ENCODE measurements around the gene AFAP1.

The AFAP1 gene

DNA sequence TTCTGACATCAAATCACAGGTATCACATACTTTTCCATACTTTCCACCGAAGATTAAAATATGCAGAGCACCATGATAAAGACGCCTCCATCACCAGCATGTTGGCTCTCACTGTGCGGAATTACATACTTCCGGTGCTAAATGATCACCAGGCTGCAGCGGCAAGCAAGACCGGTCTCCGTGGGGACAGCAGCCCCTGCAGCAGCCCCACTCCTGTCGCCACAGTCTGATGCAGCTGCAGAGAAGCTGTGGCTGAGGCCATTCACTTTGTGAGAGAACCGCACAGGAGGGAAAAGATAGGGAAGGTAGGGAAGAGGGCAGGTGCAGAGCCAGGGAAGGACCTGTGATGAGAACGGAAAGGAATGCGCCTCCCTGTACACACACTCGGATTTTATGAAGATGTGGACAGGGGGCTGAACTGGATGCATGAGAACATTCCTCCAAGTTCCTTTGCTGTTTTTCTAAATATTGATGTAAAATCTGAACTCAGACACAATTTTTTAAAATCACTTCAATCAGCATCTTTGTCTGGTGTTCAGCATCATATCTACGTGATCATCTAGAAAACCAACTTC is 38.3 kb downstream of the AFAP1 start:
- Mint-ChIP-seq H3K9me3 (no peaks in the 10 kb centered on the region), H3K36me3 (no peaks in the 10 kb centered on the region), H3K27ac (no peak overlapping the region), H3K4me1 (peaks cover 51% of the 10 kb centered on the region), H3K27me3 (no peaks in the 10 kb centered on the region), H3K4me3 (peak overlapping the region; percentile 45)

DNA sequence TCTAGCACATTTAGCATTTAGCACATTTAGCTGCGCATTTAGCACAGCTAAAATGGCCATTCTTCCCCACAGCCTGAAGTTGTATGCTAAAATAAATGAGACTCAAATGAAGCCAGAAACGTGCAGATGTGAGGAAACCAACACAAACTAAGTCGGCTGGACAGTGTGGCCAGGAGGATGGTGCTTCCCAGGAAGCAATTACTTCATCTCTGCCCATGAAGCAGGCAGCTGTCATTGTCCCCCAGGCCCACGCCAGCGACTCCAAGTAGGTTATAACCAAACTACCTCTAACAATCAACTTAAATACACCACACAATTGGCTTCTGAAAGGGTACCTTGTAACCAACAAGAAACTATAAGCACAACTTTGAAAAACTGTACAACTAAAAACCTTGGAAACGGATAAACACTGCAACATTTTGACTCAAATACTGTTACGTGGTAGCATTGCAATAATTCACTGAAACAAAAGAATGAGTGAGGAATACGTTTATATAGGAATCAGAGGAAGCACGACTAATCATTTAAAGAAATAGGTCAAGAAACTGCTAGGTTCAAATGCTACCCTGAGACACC is 39.2 kb downstream of the AFAP1 start:
- Mint-ChIP-seq H3K36me3 (no peaks in the 10 kb centered on the region), H3K27me3 (no peaks in the 10 kb centered on the region), H3K9me3 (no peaks in the 10 kb centered on the region), H3K27ac (no peak overlapping the region), H3K4me1 (peaks cover 48% of the 10 kb centered on the region), H3K4me3 (no peak overlapping the region)

DNA sequence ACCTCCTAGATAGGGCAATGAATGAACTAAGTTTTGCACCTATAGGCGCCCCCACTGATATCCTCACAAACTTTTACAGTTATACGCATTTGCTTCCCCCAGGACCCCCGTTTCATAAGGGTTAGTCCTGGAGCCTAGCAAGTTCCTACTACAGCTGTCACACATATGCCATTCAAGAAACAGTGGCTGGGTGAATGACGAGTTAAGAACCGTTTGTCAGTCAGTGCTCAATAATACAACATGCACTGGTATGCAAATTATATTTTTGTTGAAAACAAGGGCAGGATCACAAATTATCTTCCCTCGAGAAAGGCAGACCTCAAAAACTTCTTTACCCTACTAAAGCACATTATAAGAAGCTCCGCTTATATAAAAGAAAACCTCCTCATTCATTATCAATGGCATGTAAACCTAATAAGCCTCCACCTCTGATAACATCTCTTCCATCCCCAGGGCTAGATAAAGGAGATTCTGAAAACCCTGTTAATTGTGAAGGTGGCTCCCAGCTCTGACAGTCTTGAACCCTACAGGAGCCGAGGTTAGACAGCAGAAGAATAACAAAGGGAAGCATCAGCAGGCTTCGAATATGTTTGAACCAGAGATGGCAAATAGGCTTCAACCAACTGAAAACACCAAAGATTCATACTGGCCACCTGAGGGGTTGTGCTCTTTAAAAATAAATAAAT is 40.3 kb downstream of the AFAP1 start:
- Mint-ChIP-seq H3K27ac (no peak overlapping the region), H3K9me3 (no peaks in the 10 kb centered on the region), H3K4me1 (peaks cover 45% of the 10 kb centered on the region), H3K27me3 (no peaks in the 10 kb centered on the region), H3K36me3 (peaks cover 3% of the 10 kb centered on the region), H3K4me3 (no peak overlapping the region)

DNA sequence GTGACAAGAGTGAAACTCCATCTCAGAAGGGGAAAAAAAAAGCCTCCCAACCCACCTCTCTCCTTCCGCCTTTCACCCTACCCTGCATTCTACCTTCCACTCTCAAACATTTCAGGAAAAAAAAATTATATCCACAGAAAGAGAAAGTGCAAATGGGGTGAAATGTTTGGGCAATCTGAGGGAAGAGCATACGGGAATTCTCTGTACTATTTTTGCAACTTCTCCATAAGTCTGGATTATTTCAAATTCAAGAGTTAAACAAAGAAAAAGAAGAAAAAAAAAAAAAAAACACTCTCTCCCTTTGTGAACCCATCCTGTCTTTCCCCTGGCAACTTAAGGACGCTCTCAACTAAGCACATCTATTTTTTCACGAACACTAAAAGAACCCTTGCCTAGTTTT is 41.3 kb downstream of the AFAP1 start:
- Mint-ChIP-seq H3K27me3 (no peaks in the 10 kb centered on the region), H3K36me3 (peaks cover 3% of the 10 kb centered on the region), H3K4me1 (peaks cover 40% of the 10 kb centered on the region), H3K9me3 (no peaks in the 10 kb centered on the region), H3K4me3 (no peak overlapping the region), H3K27ac (no peak overlapping the region)

DNA sequence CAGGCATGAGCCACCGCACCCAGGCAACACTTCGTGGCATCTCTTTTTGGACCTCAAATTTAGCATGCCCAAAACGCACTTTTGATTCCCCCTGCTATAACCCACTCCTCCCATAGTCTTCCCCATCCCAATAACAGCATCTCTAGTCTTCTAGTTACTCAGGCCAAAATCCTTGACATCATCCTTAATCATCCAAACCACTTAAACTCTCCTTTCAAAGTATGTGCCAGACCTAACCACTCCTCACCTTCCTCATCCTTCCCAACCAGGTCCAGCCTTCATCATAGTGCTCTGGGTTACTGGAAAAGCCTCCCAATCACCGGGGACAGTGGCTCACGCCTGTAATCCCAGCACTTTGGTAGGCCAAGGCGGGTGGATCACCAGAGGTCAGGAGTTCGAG is 41.9 kb downstream of the AFAP1 start:
- Mint-ChIP-seq H3K27me3 (no peaks in the 10 kb centered on the region), H3K4me3 (no peak overlapping the region), H3K4me1 (peaks cover 37% of the 10 kb centered on the region), H3K27ac (no peak overlapping the region), H3K36me3 (peaks cover 3% of the 10 kb centered on the region), H3K9me3 (no peaks in the 10 kb centered on the region)

DNA sequence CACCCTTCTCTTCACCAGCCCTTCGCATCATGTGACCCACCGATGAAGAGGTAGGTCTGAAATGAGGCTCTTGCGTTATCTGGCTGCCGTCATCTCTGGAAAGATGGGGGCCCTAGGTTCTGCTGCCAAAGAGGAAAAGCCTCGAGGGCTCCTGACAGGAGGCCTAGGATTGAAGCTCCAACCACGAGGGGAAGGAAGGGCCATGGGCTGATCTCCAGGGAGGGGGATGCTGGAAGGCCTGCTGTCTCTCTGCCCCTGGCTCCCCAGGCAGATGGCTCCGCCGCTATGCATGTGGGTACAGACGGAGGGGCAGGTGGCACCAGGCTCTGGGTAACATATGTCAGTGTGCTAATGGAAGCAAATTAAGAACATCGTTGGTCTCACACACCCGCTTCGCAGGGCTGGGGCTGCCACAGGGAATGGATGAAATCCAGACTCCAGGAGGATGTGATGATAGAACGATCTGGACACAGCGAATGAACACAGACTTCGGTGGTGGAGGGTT is 44.9 kb downstream of the AFAP1 start:
- no peak overlapping the region for H3K27ac Mint-ChIP-seq
- no peak overlapping the region for H3K4me3 Mint-ChIP-seq
- no peaks in the 10 kb centered on the region for H3K9me3 Mint-ChIP-seq
- H3K36me3 Mint-ChIP-seq: peaks cover 8% of the 10 kb centered on the region
- H3K4me1 Mint-ChIP-seq: peaks cover 34% of the 10 kb centered on the region
- no peaks in the 10 kb centered on the region for H3K27me3 Mint-ChIP-seq

DNA sequence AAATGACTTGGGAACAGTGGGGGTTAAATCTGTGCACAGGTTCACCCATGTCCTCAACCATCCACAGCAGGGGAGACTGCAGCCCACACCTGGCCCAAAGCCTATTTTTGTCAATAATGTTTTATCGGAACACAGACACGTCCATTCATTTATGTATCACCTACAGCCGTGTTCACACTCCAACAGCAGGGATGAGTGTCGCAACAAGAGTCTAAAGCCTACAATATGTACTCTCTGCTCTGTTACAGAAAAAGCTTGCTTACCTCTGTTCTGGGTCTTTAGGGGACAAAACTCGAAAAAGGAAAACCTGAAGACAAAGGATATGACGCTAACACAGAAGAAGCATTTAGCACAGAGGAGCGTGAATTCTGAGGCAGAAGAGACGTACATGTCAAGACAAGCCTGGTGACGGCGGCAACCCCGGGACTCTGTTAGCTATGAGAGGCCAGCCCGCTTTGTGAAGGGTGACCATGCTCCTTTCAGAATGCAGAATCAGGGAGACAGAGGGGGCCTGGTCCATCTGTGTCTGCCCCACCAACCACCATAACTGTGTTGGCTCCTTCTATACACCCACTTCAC is 45.5 kb downstream of the AFAP1 start:
- H3K4me3 Mint-ChIP-seq: no peak overlapping the region

DNA sequence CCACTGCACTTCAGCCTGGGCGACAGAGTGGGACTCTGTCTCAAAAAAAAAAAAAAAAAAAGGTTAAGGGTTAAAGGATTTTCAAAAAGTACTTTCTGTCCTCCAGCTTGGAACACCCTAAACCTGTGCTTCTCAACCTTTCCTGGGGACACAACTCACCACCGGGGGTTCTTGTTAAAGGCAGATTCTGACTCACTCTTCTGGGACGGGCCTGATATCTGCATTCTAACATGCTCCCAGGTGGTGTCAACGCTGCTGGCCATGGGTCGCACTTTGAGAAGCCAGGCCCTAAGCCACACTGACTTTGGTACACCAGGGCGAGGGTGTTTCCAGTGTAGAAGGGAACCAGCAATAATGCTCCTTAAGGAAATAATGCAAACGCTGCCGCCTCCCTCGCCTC is 46.1 kb downstream of the AFAP1 start:
- Mint-ChIP-seq H3K36me3 (peaks cover 8% of the 10 kb centered on the region), H3K4me1 (peaks cover 28% of the 10 kb centered on the region), H3K9me3 (peaks cover under 1% of the 10 kb centered on the region), H3K4me3 (no peak overlapping the region), H3K27ac (no peak overlapping the region), H3K27me3 (no peaks in the 10 kb centered on the region)

More for the DNA sequence above, 45.5 kb downstream of the AFAP1 start:
- Mint-ChIP-seq H3K9me3 (no peaks in the 10 kb centered on the region), H3K27me3 (no peaks in the 10 kb centered on the region), H3K4me1 (peaks cover 29% of the 10 kb centered on the region), H3K36me3 (peaks cover 8% of the 10 kb centered on the region), H3K27ac (no peak overlapping the region)

DNA sequence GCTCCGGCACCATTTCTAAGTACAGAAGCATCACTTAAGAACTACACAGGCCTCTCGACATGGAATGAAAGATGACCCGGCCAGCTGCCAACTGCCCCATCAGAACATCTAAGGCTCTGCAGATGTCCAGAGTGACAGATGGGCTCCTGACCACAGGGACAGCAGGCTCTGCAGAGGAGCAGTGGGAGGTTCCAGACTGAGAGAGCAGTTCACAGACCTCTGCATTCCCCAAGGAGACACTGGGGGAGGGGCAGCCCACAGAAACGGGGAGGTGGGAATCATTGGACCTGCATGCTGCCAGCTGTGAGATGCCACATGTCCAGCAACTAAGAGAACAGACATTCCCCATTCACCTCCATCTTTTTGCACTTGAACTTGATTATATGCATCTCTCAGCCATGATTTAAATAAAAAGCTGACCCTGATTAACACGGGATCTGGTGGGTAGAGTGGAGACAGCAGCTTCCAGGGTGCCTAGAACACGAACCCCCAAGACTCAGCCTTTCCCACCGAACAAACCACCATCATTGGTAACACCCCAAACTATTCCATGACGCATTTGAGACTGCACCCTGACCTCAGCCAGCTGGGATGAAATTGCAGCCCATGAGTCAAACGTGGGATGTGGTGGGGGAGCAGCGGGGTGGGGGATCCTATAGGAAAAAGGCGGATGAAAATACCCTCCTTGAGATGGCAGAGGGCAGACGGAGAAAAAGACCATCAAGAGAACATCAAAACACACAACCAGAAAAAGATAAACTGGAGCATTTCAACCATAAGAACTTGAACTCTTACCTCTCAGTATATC is 47.2 kb downstream of the AFAP1 start:
- no peaks in the 10 kb centered on the region for H3K27me3 Mint-ChIP-seq
- no peak overlapping the region for H3K4me3 Mint-ChIP-seq
- H3K27ac Mint-ChIP-seq: no peak overlapping the region
- H3K9me3 Mint-ChIP-seq: peaks cover 7% of the 10 kb centered on the region
- peaks cover 24% of the 10 kb centered on the region for H3K4me1 Mint-ChIP-seq
- H3K36me3 Mint-ChIP-seq: peaks cover 12% of the 10 kb centered on the region

DNA sequence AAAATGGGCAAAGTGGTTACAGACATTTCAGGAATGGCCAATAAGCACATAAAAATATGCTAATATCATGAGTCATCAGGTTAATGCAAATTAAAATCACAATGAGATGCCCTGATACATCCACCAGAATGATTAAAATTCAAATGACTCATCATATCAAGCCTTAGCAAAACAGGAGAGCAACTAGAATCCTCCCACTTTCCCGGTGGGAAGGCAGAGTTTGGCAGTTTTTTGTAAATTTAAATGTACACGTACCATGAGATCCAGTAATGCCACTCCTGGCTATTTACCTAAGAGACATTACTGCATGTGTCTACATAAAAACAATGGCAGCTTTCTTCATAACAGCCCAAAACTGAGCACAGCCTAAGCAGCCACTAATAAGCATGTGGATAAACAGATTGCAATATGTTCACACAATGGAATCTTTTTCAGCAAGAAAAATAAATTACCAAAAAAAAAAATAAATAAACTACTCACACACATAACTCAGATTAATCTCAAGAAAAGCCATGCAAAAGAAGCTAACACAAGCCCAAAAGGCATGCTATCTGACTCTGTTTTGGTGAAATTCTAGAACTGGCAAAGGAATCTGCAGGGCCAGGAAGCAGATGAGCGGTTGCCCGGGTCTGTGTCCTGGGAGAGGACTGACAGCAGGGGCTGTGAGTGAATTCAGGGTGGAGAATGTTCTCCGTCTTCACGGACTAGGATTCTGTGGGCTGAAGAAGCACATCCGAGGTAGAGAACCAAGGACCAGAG is 48.8 kb downstream of the AFAP1 start:
- Mint-ChIP-seq H3K27me3 (no peaks in the 10 kb centered on the region), H3K27ac (no peak overlapping the region)

DNA sequence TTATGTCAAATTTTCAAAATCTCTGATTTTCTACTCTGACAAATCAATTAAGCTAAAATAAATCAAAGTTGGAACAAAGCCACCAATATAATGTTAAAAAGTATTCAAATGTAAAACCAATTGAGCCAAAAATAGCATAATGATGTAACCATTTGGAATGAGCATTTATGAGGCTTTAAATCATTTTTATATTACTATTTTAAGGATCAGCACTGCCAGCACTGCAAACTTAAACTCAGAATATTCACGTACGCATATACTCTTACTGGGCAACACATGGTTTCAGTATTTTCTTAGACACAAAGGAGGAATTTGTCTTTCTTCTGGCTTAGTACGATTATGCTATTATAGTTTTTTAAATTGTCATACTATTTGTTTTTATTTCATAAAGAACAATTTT is 52.2 kb downstream of the AFAP1 start:
- H3K4me3 Mint-ChIP-seq: no peak overlapping the region
- no peak overlapping the region for H3K27ac Mint-ChIP-seq
- H3K27me3 Mint-ChIP-seq: no peaks in the 10 kb centered on the region
- peaks cover 40% of the 10 kb centered on the region for H3K4me1 Mint-ChIP-seq
- peaks cover 7% of the 10 kb centered on the region for H3K9me3 Mint-ChIP-seq
- peaks cover 9% of the 10 kb centered on the region for H3K36me3 Mint-ChIP-seq

More for the DNA sequence above, 48.8 kb downstream of the AFAP1 start:
- Mint-ChIP-seq H3K4me1 (peaks cover 28% of the 10 kb centered on the region), H3K9me3 (peaks cover 7% of the 10 kb centered on the region), H3K36me3 (peaks cover 12% of the 10 kb centered on the region), H3K4me3 (no peak overlapping the region)

DNA sequence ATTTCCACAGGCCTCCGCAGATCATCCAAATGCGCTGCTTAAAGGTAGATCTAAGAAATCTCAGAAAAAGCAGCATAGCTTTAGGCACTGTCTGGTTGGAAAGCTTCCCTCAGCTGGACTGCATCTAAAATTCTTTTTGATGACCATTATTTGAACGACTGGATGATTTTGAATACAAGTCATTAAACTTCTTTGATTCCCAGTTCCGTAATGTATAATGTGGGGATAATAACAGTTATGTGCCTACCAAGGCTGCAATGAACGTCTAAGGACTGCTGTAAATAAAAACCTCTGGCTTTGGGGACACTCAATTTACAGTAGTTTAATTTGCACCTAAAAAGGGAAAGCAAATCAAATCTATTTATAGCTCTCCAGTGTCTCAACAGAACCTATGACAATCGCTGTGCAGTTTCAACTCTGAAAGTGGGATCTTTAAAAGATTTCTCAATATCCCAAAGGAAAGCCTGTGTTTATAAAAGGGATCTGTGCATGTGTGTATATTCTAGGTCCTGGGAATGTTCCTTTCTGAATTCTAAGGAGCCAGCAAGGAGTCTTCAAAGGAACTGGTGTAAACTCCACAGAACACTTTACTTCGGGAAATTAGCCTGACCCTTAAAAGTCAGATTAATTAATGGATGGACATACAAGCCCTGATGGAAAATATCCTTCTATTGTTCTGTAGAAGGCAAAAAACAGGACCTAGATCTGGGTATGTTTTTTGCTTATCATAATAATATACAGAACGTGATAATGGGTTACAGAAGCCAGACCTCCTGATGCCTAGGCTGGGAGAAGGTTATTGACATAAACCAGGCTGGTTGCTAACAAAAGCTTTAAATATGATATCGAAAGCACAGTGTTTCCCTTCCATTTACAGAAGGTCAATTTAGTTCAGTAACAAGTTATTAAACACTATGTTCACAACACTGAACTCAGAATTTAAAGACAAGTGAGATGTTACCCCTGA is 53.4 kb downstream of the AFAP1 start:
- peaks cover 36% of the 10 kb centered on the region for H3K4me1 Mint-ChIP-seq
- H3K27ac Mint-ChIP-seq: no peak overlapping the region
- H3K4me3 Mint-ChIP-seq: no peak overlapping the region
- peaks cover 9% of the 10 kb centered on the region for H3K36me3 Mint-ChIP-seq
- H3K9me3 Mint-ChIP-seq: peaks cover 7% of the 10 kb centered on the region
- no peaks in the 10 kb centered on the region for H3K27me3 Mint-ChIP-seq

DNA sequence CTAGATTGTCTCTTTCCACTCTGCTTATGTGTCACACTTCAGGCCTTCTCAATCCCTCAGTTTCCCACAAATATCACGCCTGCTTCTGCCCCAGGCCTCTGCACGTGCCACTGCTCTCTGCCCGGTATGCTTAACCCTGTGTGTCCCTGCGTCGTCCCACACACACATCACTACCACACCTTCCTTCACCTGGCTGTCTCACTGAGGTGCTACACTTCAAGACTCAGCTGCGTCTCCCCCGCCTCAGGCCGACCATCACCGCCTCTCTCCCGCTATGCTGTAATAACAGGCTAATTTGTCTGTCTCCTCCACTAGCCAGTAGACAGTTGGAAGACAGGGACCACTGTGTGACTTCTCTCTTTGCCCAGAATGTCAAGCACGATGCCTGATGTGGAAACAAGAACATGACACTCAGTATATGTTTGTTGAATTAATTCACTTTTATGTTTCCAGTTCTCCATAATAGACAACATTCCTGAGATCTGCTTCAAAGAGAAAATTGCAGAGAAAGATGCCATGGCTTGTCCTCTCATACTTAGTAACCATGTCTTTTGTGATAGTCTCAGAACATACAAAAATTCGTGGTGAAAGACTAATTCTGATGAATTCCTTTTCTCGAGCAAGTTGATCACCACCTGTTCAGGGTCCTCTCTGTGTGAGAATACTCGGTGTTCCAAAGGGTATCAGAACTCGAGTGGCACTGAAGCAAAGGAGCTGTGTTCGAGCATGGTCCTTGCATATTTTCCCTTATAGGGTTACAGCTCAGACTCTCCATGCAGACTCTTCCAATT is 54.2 kb downstream of the AFAP1 start:
- no peak overlapping the region for H3K27ac Mint-ChIP-seq
- H3K36me3 Mint-ChIP-seq: peaks cover 9% of the 10 kb centered on the region
- H3K4me3 Mint-ChIP-seq: no peak overlapping the region
- peaks cover 7% of the 10 kb centered on the region for H3K9me3 Mint-ChIP-seq
- H3K4me1 Mint-ChIP-seq: peaks cover 38% of the 10 kb centered on the region
- no peaks in the 10 kb centered on the region for H3K27me3 Mint-ChIP-seq

Data from activated naive CD4-positive, alpha-beta T cell treated with anti-CD3 and anti-CD28 coated beads, Interleukin-2, amount 50 U/mL, for 24 hours (primary cell).